B cell (primary cell): Measurements from ENCODE around the gene RIMKLB.

Experiments used
- EZH2 ChIP-seq: IDR thresholded peaks from 2 replicates; pipeline ENCODE4 v1.6.1; 2012; ENCODE audit warnings: borderline replicate concordance, low read depth, mild to moderate bottlenecking, moderate library complexity, low read length; ENCODE audit not compliant: insufficient read depth, poor library complexity, severe bottlenecking
- TF ChIP-seq, protein P1 (sequence below): fragments of 200-600 bp; IDR thresholded peaks from one replicate; pipeline ENCODE4 v1.8.0; 2022; ENCODE audit warnings: antibody characterized with exemption, mild to moderate bottlenecking

DNA sequence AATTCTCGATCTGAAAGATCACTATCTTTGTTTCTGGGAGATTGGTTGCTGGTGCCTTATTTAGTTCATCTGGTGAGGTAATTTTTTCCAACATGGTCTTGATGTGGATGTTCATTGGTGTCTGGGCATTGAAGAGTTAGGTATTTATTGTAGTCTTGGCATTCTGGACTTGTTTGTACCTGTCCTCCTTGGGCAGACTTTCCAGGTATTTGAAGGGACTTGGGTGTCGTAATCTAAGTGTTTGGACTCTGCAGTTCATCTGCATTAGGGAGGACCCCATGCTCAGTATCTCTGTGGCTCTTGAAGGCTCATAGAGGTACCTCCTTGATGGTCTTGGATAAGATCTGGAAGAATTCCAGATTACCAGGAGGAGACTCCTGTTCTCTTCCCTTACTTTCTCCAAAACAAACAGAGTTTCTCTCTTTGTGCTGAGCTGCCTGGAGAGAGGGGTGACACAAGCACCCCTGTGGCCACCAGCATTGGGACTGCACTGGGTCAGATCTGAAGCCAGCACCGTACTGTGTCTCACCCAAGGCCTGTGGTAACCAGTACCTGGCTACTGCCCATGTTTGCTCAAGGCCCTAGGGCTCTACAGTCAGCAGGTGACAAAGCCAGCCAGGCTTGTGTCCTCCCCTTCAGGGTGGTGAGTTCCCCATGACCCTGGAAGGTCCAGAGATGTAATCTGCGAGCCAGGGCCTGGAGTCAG is 129.9 kb downstream of the RIMKLB start:
- TF ChIP-seq, protein P1, sequence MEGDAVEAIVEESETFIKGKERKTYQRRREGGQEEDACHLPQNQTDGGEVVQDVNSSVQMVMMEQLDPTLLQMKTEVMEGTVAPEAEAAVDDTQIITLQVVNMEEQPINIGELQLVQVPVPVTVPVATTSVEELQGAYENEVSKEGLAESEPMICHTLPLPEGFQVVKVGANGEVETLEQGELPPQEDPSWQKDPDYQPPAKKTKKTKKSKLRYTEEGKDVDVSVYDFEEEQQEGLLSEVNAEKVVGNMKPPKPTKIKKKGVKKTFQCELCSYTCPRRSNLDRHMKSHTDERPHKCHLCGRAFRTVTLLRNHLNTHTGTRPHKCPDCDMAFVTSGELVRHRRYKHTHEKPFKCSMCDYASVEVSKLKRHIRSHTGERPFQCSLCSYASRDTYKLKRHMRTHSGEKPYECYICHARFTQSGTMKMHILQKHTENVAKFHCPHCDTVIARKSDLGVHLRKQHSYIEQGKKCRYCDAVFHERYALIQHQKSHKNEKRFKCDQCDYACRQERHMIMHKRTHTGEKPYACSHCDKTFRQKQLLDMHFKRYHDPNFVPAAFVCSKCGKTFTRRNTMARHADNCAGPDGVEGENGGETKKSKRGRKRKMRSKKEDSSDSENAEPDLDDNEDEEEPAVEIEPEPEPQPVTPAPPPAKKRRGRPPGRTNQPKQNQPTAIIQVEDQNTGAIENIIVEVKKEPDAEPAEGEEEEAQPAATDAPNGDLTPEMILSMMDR, result no peak
- TF ChIP-seq EZH2, result no peak
